HG03457 (cell line): ENCODE data around the gene LMOD1.
A peak's percentile ranks its signal among the peaks of the same experiment; 100 is the strongest.
"Not testable (repeated sequence)": the region's sequence is repeated elsewhere in the genome, so short reads cannot be mapped to it uniquely, and the experiment has no call there.

ENCODE experiments used
- ATAC-seq: cut with Tn5 transposase; IDR thresholded peaks from one replicate; pipeline ENCODE4 v1.9.1; 2021; ENCODE audit warnings: moderate number of reproducible peaks; ENCODE audit not compliant: unreplicated experiment

The LMOD1 gene

GRCh38 chr1:201946224-201946908, at the start of gene LMOD1:
Gene LMOD1, minus strand, starts transcription at chr1:201946548. Its CDS starts 208 bp downstream, at chr1:201946340.
- no peak for ATAC-seq

GRCh38 chr1:201990427-201990826, 44.1 kb upstream of the LMOD1 start:
- no peak for ATAC-seq

- no peak for ATAC-seq
Measured at GRCh38 chr1:201989354-201990128, 43.2 kb upstream of the LMOD1 start.

GRCh38 chr1:201988601-201989000, 42.3 kb upstream of the LMOD1 start:
- no peak for ATAC-seq

GRCh38 chr1:201985355-201985754, 39.0 kb upstream of the LMOD1 start:
- no peak for ATAC-seq

- no peak for ATAC-seq
Measured at GRCh38 chr1:201984446-201984845, 38.1 kb upstream of the LMOD1 start.

- ATAC-seq = no peak
Measured at GRCh38 chr1:201983380-201983805, 37.0 kb upstream of the LMOD1 start.

GRCh38 chr1:201982623-201983379, 36.5 kb upstream of the LMOD1 start, which contains the start of gene RNPEP:
Gene RNPEP, plus strand, starts transcription at chr1:201982648. Its CDS starts 19 bp downstream, at chr1:201982667.
- ATAC-seq = peak; percentile 38

- peak; percentile 66 for ATAC-seq
Measured at GRCh38 chr1:201982082-201982622, 35.8 kb upstream of the LMOD1 start.

GRCh38 chr1:201970334-201971159, 24.2 kb upstream of the LMOD1 start:
- ATAC-seq = no peak

GRCh38 chr1:201968202-201968925, 22.0 kb upstream of the LMOD1 start:
- ATAC-seq = no peak

- no peak for ATAC-seq
Measured at GRCh38 chr1:201966171-201966570, 19.8 kb upstream of the LMOD1 start.

GRCh38 chr1:201964261-201964660, 17.9 kb upstream of the LMOD1 start:
- no peak for ATAC-seq

GRCh38 chr1:201962382-201962781, 16.0 kb upstream of the LMOD1 start:
- ATAC-seq = not testable (repeated sequence)

GRCh38 chr1:201958348-201958747, 12.0 kb upstream of the LMOD1 start:
- ATAC-seq = no peak

- ATAC-seq = peak; percentile 34
Measured at GRCh38 chr1:201955729-201956143, 9.4 kb upstream of the LMOD1 start.

- peak; percentile 95 for ATAC-seq
Measured at GRCh38 chr1:201955009-201955728, 8.8 kb upstream of the LMOD1 start, which contains the start of gene TIMM17A. Gene TIMM17A, plus strand, starts transcription at chr1:201955503. Its CDS starts 24 bp downstream, at chr1:201955527.

- ATAC-seq = no peak
Measured at GRCh38 chr1:201954263-201955008, 8.1 kb upstream of the LMOD1 start.
